GM19468 (cell line): ENCODE data around the gene KRT38.

Source experiments
- ATAC-seq: cut with Tn5 transposase; IDR thresholded peaks from one replicate; pipeline ENCODE4 v1.9.1; 2021; ENCODE audit warnings: mild to moderate bottlenecking, moderate library complexity, moderate number of reproducible peaks; ENCODE audit not compliant: unreplicated experiment; ENCODE audit errors: extremely low read depth

The KRT38 gene

GRCh38 chr17:41440531-41441033 is at the start of gene KRT38:
TSS of gene KRT38 (minus strand) at chr17:41440983. CDS start at chr17:41440921, 62 bp downstream.
- no peak for ATAC-seq

- ATAC-seq, result no peak
Measured at GRCh38 chr17:41489531-41489930, 48.7 kb upstream of the KRT38 start, which contains the start of gene KRT36. TSS of gene KRT36 (minus strand) at chr17:41489910. CDS start at chr17:41489864, 46 bp downstream.

GRCh38 chr17:41486809-41487530 is 46.2 kb upstream of the KRT38 start:
- no peak for ATAC-seq

GRCh38 chr17:41486316-41486715 is 45.5 kb upstream of the KRT38 start:
- no peak for ATAC-seq

GRCh38 chr17:41484920-41485904 is 44.4 kb upstream of the KRT38 start:
- ATAC-seq, result no peak

- ATAC-seq, result no peak
Measured at GRCh38 chr17:41483991-41484826, 43.4 kb upstream of the KRT38 start.

- no peak for ATAC-seq
Measured at GRCh38 chr17:41483531-41483930, 42.7 kb upstream of the KRT38 start.

- no peak for ATAC-seq
Measured at GRCh38 chr17:41481036-41481435, 40.3 kb upstream of the KRT38 start, which contains the start of gene KRT35. TSS of gene KRT35 (minus strand) at chr17:41481151. CDS start at chr17:41481097, 54 bp downstream.

GRCh38 chr17:41480581-41480980 is 39.8 kb upstream of the KRT38 start:
- ATAC-seq, result no peak

- ATAC-seq, result no peak
Measured at GRCh38 chr17:41480136-41480535, 39.4 kb upstream of the KRT38 start.

- ATAC-seq, result no peak
Measured at GRCh38 chr17:41478237-41478636, 37.5 kb upstream of the KRT38 start.

GRCh38 chr17:41476866-41477815 is 36.4 kb upstream of the KRT38 start:
- ATAC-seq, result no peak

GRCh38 chr17:41475421-41475820 is 34.6 kb upstream of the KRT38 start:
- ATAC-seq, result no peak

GRCh38 chr17:41474863-41475262 is 34.1 kb upstream of the KRT38 start:
- ATAC-seq, result no peak

GRCh38 chr17:41468346-41468745 is 27.6 kb upstream of the KRT38 start:
- no peak for ATAC-seq

- no peak for ATAC-seq
Measured at GRCh38 chr17:41467561-41467960, 26.8 kb upstream of the KRT38 start.

- ATAC-seq, result no peak
Measured at GRCh38 chr17:41466988-41467387, 26.2 kb upstream of the KRT38 start, which contains the start of gene KRT32. TSS of gene KRT32 (minus strand) at chr17:41467386. CDS start at chr17:41467325, 61 bp downstream.

GRCh38 chr17:41464682-41465081 is 23.9 kb upstream of the KRT38 start:
- no peak for ATAC-seq

- ATAC-seq, result no peak
Measured at GRCh38 chr17:41464173-41464572, 23.4 kb upstream of the KRT38 start.
